Stimulated activated CD4-positive, alpha-beta T cell treated with anti-CD3 and anti-CD28 coated beads, Interleukin-2, amount 100 ng/mL, for 48 hours (primary cell): ENCODE measurements around the gene PRSS33.

ENCODE experiments used
- DNase-seq, 2 donors: peaks; one replicate each; pipeline ENCODE4 v3.0.0-alpha.2; 2020

PRSS33 gene

GRCh38 chr16:2798723-2799204 is 11.4 kb upstream of the PRSS33 start:
- no peak for DNase-seq

GRCh38 chr16:2795395-2796143 is 8.2 kb upstream of the PRSS33 start:
- no peak for DNase-seq

- DNase-seq = no peak
These were observed 5.6 kb upstream of the PRSS33 start for GRCh38 chr16:2792940-2793339.

GRCh38 chr16:2791174-2791573 is 3.8 kb upstream of the PRSS33 start:
- no peak for DNase-seq

- DNase-seq = no peak
These were observed 3.3 kb upstream of the PRSS33 start for GRCh38 chr16:2790631-2791030.

- no peak for DNase-seq
These were observed 601 bp upstream of the PRSS33 start for GRCh38 chr16:2787961-2788360.

GRCh38 chr16:2786826-2787151 is 571 bp downstream of the PRSS33 start:
- DNase-seq = no peak

- DNase-seq = no peak
These were observed 1.1 kb downstream of the PRSS33 start for GRCh38 chr16:2786061-2786825.

GRCh38 chr16:2785101-2785991 is 2.0 kb downstream of the PRSS33 start:
- peak in 1 of 2 donors; percentile 27 for DNase-seq

GRCh38 chr16:2784358-2785100 is 2.8 kb downstream of the PRSS33 start:
- DNase-seq = no peak

- no peak for DNase-seq
These were observed 3.6 kb downstream of the PRSS33 start for GRCh38 chr16:2783581-2784357.

- no peak for DNase-seq
These were observed 4.6 kb downstream of the PRSS33 start for GRCh38 chr16:2782583-2783351.

- no peak for DNase-seq
These were observed 7.1 kb downstream of the PRSS33 start for GRCh38 chr16:2779978-2780898.

GRCh38 chr16:2779151-2779920 is 8.0 kb downstream of the PRSS33 start:
- no peak for DNase-seq

GRCh38 chr16:2778630-2778958 is 8.8 kb downstream of the PRSS33 start:
- DNase-seq = no peak

GRCh38 chr16:2777903-2778629 is 9.3 kb downstream of the PRSS33 start:
- DNase-seq = no peak

- peak; percentile 87 to 88 for DNase-seq
These were observed 10.0 kb downstream of the PRSS33 start, which contains the start of gene ELOB for GRCh38 chr16:2777231-2777902. ELOB (minus strand) TSS chr16:2777280; CDS start chr16:2777239, 41 bp downstream.
